HG02981 (cell line): Measurements from ENCODE around the gene ARMC5.
"Not testable (repeated sequence)": the region's sequence is repeated elsewhere in the genome, so short reads cannot be mapped to it uniquely, and the experiment has no call there.

Experiments
- ATAC-seq: cut with Tn5 transposase; IDR thresholded peaks from one replicate; pipeline ENCODE4 v1.9.1; 2021; ENCODE audit warnings: mild to moderate bottlenecking, moderate library complexity; ENCODE audit not compliant: unreplicated experiment

The ARMC5 gene

GRCh38 chr16:31476303-31477219 lies 17.3 kb downstream of the ARMC5 start:
- ATAC-seq: peak; percentile 68

DNA sequence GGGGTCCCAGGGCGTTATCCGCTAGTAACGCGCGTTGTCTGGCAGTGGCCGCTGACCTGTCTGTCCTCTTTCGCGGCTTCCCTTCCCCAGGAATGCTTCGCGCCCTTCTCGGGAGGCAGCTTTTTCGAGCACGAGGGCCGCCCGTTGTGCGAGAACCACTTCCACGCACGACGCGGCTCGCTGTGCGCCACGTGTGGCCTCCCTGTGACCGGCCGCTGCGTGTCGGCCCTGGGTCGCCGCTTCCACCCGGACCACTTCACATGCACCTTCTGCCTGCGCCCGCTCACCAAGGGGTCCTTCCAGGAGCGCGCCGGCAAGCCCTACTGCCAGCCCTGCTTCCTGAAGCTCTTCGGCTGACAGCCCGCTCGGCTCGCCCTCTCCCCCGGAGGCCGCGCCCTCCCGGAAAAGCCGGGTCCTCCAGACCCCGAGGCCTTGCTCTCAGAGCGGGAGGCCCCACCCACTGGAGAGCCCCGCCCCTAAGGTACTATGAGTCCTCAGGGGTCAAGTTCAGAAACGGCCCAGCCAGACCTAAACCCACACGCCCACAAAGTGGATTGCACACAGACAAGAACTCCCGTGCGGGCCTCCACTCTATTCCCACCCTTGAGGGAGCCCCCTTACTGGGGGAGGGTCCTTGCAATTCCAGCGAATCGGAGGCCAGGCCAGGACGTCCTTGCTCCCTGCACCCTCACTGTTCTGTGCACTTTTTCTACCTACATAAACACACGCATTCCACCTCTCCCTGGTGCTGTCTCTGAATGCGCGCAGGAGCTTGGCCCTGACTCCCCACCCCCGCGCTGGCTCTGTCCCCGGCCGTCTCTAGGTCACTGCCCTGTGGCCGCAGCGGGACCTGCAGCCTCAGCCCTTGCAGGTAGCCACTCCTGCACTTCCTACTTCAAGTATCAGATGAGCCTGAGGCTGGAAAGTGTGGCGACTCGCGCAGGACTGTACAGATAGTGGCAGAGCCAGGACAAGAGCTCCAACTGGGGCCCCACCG lies 18.2 kb downstream of the ARMC5 start:
- peak; percentile 26 for ATAC-seq

- ATAC-seq: no peak
Measured at GRCh38 chr16:31478956-31479355, 19.7 kb downstream of the ARMC5 start.

DNA sequence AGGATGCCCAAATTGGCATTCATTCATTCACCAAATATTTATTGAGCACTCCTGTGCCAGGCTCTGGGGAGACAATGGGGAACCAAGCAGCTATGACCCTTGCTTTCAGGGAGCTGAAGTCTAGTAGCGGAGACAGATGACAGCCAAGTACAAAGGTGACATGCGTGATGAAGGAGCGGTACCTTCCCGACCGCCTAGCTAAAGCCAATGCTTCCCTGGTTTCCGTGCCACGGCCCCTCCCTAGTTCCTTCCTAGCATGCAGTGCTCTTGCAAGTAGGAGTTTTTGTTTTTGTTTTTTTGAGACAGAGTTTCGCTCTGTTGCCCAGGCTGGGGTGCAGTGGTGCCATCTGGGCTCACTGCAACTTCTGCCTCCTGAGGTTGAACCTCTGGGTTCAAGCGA lies 20.4 kb downstream of the ARMC5 start:
- ATAC-seq: no peak

DNA sequence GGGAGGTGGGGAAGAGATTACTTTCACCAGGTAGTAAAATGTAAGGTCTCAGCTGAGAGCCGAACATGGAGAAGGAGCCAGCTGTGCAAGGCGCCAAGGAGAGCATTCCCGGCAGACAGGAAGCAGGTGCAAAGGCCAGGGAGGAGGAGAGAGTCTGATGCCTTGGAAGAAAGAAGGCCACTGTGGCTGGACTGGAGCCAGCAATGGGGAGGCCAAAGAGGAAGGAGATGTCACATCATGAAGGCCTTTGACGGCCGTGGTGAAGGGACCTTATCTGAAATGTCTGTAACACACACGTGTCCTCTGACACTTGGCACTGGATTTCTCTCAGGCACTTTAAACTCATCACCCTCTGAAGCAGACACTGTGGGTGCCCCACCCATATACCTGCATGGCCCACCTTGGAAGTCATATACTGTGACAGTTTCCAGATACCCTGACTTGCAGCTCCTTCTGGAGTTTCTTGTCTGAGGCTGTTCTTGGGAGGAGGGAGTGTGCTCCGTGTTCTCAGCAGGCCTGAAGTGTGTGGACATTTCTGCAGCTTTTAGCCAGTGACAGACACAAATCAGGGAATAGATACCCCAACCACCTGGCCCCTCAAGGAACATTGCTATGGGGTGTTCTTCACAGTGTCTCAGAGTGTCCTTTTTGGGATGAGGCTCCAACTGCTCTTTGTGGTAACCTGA lies 21.7 kb downstream of the ARMC5 start:
- no peak for ATAC-seq

- no peak for ATAC-seq
Measured at GRCh38 chr16:31483081-31483480, 23.8 kb downstream of the ARMC5 start, which contains the start of gene SLC5A2. Gene SLC5A2 (plus strand): TSS chr16:31483123. CDS start chr16:31483137, 14 bp downstream.

DNA sequence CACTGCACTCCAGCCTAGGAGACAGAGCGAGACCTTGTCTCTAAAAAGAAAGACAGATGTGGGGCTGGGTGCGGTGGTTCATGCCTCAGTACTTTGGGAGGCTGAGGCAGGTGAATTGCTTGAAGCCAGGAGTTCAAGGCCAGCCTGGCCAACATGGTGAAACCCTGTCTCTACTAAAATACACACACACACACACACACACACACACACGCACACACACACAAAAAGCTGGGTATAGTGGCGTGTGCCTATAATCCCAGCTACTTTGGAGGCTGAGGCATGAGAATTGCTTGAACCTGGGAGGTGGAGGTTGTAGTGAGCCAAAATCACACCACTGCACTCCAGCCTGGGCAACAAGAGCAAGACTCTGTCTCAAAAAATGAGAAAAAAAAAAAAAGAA lies 24.7 kb downstream of the ARMC5 start:
- not testable (repeated sequence) for ATAC-seq

DNA sequence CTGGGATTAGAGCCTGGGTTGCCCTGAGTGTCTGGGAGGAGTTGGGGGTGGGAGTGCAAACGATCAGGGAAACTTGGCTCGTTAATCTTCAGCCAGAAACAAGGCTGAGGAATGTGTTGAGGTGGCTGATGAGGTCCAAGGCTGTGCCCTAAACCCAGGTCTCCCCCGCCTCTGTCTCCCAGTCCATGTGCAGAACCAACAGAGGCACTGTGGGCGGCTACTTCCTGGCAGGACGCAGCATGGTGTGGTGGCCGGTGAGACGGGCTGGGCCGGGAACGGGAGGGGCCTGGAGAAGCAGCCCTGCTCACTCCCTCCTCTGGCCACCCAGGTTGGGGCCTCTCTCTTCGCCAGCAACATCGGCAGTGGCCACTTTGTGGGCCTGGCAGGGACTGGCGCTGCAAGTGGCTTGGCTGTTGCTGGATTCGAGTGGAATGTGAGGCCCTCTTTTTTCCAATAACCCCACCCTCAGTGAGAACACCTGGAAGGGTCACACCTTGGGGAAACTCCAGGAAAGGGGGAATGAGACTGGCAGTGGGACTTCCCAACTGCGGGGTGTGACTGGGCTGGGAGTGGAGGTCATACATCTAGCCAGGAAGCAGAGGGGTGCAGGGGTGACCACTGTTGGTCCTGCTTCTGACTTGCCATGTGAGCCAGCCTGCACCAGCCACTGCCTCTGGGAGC lies 25.3 kb downstream of the ARMC5 start:
- ATAC-seq: no peak

DNA sequence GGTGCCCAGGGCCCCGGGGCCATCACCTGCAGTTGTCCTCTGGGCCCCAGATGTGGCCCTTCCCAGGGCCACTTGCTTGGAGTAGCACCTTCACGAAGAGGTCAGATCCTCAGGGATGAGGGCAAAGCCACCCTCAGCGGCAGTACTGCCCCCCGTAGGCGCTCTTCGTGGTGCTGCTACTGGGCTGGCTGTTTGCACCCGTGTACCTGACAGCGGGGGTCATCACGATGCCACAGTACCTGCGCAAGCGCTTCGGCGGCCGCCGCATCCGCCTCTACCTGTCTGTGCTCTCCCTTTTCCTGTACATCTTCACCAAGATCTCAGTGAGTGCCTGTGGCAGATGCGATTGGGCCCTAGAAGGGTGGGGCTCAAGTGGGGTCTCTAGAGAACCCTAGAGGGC lies 26.3 kb downstream of the ARMC5 start:
- no peak for ATAC-seq

GRCh38 chr16:31486045-31486444 lies 26.7 kb downstream of the ARMC5 start:
- no peak for ATAC-seq

GRCh38 chr16:31487071-31487719 lies 27.9 kb downstream of the ARMC5 start:
- ATAC-seq: peak; percentile 5

DNA sequence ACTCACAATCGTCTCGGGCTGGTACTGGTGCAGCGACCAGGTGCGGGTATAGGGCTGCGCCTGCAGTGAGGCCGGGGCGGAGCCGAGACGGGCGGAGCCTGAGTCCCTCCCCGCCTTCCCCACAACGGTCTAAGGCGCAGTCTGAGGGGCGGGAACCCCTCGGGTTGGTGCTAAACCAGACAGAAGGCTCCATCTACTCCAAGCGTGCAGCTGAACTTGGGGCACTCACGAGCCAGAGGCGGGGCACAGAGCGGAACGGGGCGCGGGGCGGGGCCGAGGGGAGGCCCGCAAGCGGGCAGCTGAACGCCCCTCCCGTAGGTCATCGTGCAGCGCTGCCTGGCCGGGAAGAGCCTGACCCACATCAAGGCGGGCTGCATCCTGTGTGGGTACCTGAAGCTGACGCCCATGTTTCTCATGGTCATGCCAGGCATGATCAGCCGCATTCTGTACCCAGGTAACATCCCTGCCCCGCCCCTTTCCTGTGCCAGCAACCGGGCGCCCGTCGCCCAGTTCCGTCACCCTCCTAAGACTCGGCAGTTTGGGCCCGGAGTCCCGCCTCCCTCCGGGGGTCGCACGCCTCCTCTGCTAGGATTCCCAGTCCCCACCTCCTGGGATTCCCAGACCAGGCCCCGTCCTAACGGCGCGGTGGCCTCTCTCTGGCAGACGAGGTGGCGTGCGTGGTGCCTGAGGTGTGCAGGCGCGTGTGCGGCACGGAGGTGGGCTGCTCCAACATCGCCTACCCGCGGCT lies 28.6 kb downstream of the ARMC5 start:
- peak; percentile 86 for ATAC-seq

DNA sequence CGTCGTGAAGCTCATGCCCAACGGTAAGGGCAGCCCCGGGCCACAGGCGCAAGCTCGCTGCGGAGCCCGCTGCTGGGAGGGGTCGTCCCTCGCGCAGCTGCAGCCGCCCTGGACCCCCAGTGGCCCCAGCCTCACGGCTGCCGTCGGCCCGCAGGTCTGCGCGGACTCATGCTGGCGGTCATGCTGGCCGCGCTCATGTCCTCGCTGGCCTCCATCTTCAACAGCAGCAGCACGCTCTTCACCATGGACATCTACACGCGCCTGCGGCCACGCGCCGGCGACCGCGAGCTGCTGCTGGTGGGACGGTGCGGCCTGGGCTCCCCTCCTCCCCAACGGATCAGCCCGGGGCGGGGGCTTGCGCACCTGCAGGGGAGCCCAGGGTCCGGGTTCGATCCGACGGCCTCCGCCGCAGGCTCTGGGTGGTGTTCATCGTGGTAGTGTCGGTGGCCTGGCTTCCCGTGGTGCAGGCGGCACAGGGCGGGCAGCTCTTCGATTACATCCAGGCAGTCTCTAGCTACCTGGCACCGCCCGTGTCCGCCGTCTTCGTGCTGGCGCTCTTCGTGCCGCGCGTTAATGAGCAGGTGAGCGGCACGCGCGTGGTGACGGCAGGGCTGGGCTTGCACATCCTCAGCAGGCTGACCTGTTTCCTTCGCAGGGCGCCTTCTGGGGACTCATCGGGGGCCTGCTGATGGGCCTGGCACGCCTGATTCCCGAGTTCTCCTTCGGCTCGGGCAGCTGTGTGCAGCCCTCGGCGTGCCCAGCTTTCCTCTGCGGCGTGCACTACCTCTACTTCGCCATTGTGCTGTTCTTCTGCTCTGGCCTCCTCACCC lies 29.4 kb downstream of the ARMC5 start:
- no peak for ATAC-seq

DNA sequence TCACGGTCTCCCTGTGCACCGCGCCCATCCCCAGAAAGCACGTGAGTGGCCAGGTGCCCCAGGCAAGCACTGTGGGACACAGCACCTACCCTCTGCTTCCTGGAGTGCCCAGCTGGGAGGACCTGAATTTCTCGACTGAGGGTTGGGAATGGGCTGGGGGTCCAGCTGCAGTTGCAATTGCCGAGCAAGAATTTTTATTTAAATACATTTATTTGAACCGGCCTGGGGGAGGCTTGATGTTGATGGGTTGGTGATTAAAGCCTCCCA lies 29.9 kb downstream of the ARMC5 start:
- no peak for ATAC-seq

DNA sequence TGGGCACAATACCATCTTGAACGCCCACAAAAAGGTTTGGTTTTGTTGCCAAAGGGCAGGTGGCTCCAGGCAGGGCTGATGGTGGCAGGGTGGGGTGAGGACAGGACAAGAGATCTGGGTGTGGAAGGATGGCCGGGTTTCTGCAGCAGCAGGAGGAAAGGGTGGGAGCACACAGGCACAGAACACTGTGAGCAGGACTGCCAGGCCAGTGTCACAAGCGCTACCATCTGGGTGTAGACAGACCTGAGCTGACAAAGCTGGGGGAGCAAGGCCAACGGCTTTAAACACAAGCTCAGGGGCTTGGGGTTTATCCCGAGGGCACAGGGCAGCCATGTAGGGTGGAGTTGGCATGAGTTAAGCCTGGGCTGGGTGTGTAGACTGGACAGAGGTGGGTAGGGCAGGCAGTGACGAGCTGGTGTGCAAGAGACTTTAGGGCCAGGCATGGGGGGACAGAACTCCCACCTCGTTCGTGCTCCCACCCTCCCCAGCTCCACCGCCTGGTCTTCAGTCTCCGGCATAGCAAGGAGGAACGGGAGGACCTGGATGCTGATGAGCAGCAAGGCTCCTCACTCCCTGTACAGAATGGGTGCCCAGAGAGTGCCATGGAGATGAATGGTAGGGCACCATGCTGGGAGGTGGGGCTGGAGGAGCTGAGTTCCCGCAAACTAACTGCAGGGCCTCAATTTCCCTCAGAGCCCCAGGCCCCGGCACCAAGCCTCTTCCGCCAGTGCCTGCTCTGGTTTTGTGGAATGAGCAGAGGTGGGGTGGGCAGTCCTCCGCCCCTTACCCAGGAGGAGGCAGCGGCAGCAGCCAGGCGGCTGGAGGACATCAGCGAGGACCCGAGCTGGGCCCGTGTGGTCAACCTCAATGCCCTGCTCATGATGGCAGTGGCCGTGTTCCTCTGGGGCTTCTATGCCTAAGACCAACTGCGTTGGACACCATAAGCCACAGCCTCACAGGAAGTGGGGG lies 30.6 kb downstream of the ARMC5 start:
- ATAC-seq: no peak

DNA sequence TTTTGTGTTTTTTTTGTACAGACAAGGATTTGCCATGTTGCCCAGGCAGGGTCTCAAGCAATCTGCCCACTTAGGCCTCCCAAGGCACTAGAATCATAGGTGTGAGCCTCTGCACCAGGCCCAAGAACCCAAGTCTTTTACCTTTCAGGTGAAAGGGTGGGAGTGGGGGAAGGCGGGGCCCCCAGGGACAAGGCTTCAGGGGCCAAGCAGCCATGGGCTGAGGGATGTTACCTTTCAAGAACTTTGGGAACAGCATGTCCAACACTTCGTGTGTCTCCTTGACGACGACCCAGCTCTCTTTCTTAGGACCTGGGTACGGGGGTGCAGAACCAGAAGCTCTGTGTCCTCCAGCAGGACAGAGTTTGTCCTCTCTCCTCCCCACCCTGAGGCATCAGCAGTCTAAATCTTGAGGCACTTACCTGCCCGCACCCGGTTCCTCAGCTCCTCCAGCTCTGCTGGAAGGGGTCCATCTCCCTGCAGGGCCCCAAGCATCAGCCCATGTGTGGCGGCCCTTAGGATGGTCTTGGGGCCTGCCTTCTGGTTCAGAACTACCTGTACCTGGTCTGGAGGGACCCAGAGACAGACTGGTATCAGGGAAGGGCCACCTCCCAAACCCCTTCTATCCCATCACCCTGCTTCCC lies 32.6 kb downstream of the ARMC5 start:
- no peak for ATAC-seq
